ENCODE measurements around the gene ANKRD24. TPM values are rescaled to one million over a fixed set of nuclear protein-coding genes. Genes with fewer than 3 reads are reported as not detected.
A peak's percentile ranks its signal among the peaks of the same experiment; 100 is the strongest.
"Not testable (repeated sequence)": the region's sequence is repeated elsewhere in the genome, so short reads cannot be mapped to it uniquely, and the experiment has no call there.

ANKRD24 gene
- total RNA-seq: 1 to 10 TPM; 1.0 to 1.1 TPM
- long read RNA-seq: 0 reads

DNA sequence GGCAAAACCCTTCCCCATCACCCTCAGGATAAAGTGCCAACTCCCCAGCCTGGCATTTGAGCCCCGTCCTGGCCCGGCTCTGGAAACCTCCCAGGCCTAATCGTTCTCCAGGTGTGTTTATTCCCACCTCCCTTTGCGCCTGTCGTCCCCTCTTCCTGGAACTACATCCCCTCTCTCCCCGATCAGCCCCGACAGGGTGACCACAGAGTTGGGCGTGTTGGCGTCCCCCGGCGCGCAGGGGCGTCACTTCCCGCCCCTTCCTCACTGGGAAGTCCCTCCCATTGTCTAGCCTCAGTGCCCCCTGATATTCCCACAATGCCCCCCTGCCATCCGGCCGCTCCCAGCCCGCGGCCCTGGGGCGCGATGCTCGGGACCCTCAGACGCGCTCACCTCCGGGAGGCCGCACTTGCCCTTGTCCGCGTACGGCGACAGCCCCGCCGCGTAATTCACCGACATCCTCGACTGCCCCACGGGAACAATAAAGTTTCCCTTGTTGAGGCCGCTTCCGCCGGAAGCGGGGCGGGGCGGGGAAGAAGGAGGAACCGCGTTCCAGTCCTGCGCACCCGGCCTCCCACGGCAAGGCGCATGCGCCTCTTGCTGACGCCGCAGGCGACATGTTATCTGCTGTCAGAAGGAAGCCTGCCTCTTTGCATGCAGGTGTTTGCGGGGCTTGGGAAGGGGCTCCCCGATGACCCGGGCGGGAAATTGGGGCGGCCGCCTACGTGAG lies at the start of gene ANKRD24, which contains the start of gene SIRT6:
TSS of gene ANKRD24 (plus strand) at position 606 of the 727 bp plus-strand sequence. CDS start 3,737 bp downstream, outside the sequence.
TSS of gene SIRT6 (minus strand) at position 480 of the 727 bp plus-strand sequence. CDS start at position 456, 24 bp downstream.
- intact Hi-C loops (cut with DNase I, micrococcal nuclease): no loop called here
- ATAC-seq: peak; percentile 77
- DNase-seq: peak; percentile 96 to 97

- intact Hi-C loops (cut with DNase I, micrococcal nuclease): no loop called here
- DNase-seq: no peak
- no peak for ATAC-seq
Measured at GRCh38 chr19:4134351-4134750, 48.1 kb upstream of the ANKRD24 start.

- DNase-seq; ATAC-seq; intact Hi-C loops (cut with DNase I, micrococcal nuclease): not testable (repeated sequence)
Measured at GRCh38 chr19:4135386-4135785, 47.1 kb upstream of the ANKRD24 start.

DNA sequence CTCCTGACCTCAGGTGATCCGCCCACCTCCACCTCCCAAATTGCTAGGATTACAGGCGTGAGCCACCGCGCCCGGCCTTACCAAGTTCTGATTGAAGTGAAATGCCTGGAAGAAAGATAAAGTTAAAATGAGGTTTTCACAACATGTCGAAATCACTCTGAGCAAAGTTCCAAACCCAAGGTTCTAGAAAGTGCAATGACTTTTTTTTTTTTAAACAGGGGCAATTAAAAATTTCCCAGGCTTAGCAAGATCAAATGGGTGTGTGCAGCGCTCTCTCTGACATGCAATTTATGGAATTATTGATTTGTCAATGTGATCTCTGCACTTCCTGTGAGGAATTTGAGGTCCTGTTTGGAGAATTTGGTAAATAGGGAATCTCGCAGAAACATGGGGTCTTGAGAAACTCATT lies 45.8 kb upstream of the ANKRD24 start:
- DNase-seq (no peak), ATAC-seq (peak; percentile 66)
- intact Hi-C loops (cut with DNase I, micrococcal nuclease): no loop called here

GRCh38 chr19:4138445-4138844 lies 44.0 kb upstream of the ANKRD24 start:
- DNase-seq: no peak
- intact Hi-C loops (cut with DNase I, micrococcal nuclease): no loop called here
- ATAC-seq: no peak

GRCh38 chr19:4139614-4140236 lies 42.8 kb upstream of the ANKRD24 start:
- intact Hi-C loops (cut with DNase I, micrococcal nuclease): no loop called here
- DNase-seq (peak; percentile 85 to 91), ATAC-seq (peak; percentile 53)

- peak in 1 of 2 donors; percentile 67 for DNase-seq
- peak; percentile 50 for ATAC-seq
- intact Hi-C loops (cut with DNase I, micrococcal nuclease): no loop called here
Measured at GRCh38 chr19:4140237-4140711, 42.2 kb upstream of the ANKRD24 start.

DNA sequence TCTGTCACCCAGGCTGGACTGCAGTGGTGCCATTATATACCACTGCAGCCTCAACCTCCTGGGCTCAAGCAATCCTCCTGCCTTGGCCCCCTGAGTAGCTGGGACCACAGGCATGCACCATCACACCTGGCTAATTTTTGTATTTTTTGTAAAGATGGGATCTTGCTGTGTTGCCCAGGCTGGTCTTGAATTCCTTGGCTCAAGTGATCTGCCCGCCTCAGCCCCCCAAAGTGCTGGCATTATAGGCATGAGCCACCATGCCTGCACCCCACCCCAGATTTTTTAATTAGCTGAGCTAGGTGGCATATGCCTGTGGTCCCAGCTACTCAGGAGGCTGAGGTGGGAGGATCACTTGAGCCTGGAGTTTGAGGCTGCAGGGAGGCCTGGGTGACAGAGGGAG lies 39.6 kb upstream of the ANKRD24 start:
- ATAC-seq; DNase-seq; intact Hi-C loops (cut with DNase I, micrococcal nuclease): not testable (repeated sequence)

- DNase-seq (peak; percentile 51 to 80), ATAC-seq (peak; percentile 47)
- intact Hi-C loops (cut with DNase I, micrococcal nuclease): no loop called here
Measured at GRCh38 chr19:4144666-4145249, 37.7 kb upstream of the ANKRD24 start.

DNA sequence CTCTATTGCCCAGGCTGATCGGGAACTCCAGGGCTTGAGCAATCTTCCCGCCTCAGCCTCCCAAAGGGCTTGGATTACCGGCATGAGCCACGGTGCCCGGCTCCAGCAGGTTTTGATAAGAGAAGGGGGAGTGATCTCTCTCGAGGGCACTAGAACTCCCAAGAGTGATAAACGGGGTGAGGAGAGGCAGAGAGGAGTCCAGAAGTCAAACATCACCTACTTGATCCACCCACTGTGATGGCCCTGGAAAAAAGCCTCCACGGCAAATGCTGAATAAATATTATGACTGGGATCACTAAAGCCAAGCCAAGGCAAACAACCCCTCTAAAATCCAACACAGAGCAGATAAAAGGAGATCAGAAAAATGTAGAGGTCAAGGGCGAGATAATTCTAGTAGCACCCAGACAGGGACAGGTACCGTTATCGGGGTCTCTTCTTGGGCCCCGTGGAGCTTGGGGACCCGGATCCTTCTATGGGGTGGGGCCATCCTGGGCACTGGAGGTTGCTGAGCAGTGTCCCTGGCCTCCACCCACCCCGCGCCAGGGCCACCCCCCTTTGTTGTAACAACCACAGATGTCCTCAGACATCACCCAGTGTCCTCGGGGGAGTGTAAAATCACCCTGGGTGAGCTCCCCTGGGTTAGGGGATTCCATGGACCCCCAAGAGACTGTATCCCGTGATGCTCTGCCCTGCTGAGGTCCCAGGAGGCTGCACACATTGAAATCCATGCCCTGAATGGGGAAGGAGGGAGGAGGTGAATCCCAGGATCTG lies 32.8 kb upstream of the ANKRD24 start:
- ATAC-seq (peak; percentile 61), DNase-seq (peak; percentile 64 to 74)
- intact Hi-C loops (cut with DNase I, micrococcal nuclease): no loop called here

DNA sequence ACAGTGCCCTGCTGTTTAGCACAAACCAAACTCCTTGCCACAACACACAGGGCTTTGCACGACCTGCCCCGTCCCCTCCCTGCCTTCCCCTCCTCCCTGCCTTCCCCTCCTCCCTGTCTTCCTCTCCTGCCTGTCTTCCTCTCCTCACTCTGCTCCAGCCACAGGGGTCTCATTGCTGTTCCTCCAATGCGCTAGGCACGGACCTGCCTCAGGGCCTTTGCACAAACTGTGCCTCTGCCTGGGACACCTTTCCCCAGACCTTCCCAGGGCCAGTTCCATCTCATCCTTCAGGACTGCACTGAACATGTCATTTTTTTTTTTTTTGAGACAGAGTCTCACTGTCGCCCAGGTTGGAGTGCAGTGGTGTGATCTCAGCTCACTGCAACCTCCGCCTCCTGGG lies 30.9 kb upstream of the ANKRD24 start:
- intact Hi-C loops (cut with DNase I, micrococcal nuclease): no loop called here
- ATAC-seq: no peak
- no peak for DNase-seq

- intact Hi-C loops (cut with DNase I, micrococcal nuclease): no loop called here
- ATAC-seq: no peak
Measured at GRCh38 chr19:4152241-4152998, 30.1 kb upstream of the ANKRD24 start.

GRCh38 chr19:4154571-4155312 lies 27.7 kb upstream of the ANKRD24 start:
- intact Hi-C loops (cut with DNase I, micrococcal nuclease): no loop called here
- DNase-seq: no peak
- ATAC-seq: no peak

More at GRCh38 chr19:4152241-4152998, 30.1 kb upstream of the ANKRD24 start:
- DNase-seq: no peak

DNA sequence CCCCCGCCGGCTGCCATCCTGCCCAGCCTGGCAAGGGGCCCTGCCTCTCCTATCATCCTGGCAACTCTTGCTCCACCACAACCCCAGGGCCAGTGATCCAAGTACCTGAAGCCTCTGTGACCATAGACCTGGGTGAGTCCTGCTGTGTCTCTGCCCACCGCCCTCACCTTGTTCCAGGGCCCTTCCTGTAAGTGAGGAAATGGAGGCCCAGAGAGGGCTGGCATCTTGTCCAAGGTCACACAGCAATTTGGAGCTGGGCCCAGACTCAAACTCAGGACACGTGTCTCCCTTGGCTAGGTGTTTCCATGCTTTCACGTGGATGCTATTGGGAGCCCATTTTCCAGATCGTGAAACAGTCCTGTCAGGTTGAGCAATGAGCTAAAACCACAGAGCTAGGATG lies 25.3 kb upstream of the ANKRD24 start:
- intact Hi-C loops (cut with DNase I, micrococcal nuclease): no loop called here
- DNase-seq: no peak
- ATAC-seq: no peak

GRCh38 chr19:4157971-4158370 lies 24.5 kb upstream of the ANKRD24 start:
- ATAC-seq: peak; percentile 14
- intact Hi-C loops (cut with DNase I, micrococcal nuclease); DNase-seq: not testable (repeated sequence)

GRCh38 chr19:4161415-4162077 lies 20.9 kb upstream of the ANKRD24 start:
- no peak for ATAC-seq
- intact Hi-C loops (cut with DNase I, micrococcal nuclease): no loop called here
- no peak for DNase-seq

DNA sequence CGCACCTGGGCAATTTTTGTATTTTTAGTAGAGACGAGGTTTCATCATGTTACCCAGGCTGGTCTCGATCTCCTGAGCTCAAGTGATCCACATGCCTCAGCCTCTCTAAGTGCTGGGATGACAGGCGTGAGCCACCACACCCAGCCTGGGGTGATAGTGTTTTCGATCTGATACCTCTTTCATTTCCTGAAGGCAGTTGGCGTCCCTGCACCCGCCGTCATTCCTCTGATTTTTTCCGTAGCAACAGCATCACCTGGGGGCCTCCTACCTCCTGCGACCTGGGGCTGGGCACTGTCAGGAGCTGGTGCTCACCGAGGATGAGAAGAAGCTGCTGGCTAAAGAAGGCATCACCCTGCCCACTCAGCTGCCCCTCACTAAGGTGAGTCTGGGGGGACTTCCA lies 18.2 kb upstream of the ANKRD24 start:
- ATAC-seq (peak; percentile 68), DNase-seq (no peak)
- intact Hi-C loops (cut with DNase I, micrococcal nuclease): no loop called here

All from left colon (tissue), 2 donors.